ENCODE measurements around the gene ENPEP.

DNA sequence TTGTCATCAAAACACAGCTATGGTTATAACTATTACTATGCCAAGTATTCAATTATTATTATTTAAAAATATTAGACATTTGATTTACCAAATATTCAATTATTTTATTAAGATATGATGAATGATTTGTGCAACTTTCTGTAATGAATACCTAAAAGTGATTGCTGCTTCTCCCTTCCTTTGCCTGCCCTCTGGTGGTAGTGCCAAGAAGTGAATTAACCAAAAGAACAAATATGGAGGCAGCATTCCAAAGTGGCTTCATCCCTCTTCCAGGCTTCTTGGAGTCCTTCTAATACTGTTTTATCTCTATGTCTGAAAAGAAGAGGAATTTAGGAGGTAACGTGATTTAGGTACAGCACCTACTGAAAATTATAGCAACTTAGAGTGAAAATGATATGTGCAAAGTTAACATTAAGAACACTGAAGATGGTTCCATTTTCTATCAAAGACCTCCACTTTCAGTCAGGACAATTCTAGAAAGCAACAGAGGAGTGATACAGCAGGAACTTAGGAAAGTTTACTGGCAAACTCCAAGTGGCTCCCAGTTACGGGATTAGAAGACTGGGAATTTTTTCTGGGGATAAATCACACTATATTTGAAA, 43.0 kb downstream of the ENPEP start:
- TF ChIP-seq POLR2AphosphoS5 (IDR thresholded peaks at IDR 0.05) (no peak), CTCF (IDR thresholded peaks at IDR 0.05) (peak in 5 of 7 experiments; percentile 12 to 69 (median 56)), EP300 (IDR thresholded peaks at IDR 0.05) (no peak)

Data from stomach (tissue), 4 donors.